ENCODE results near the gene PNMA3.
"Not testable (repeated sequence)": the region's sequence is repeated elsewhere in the genome, so short reads cannot be mapped to it uniquely, and the experiment has no call there.

PNMA3 gene

DNA sequence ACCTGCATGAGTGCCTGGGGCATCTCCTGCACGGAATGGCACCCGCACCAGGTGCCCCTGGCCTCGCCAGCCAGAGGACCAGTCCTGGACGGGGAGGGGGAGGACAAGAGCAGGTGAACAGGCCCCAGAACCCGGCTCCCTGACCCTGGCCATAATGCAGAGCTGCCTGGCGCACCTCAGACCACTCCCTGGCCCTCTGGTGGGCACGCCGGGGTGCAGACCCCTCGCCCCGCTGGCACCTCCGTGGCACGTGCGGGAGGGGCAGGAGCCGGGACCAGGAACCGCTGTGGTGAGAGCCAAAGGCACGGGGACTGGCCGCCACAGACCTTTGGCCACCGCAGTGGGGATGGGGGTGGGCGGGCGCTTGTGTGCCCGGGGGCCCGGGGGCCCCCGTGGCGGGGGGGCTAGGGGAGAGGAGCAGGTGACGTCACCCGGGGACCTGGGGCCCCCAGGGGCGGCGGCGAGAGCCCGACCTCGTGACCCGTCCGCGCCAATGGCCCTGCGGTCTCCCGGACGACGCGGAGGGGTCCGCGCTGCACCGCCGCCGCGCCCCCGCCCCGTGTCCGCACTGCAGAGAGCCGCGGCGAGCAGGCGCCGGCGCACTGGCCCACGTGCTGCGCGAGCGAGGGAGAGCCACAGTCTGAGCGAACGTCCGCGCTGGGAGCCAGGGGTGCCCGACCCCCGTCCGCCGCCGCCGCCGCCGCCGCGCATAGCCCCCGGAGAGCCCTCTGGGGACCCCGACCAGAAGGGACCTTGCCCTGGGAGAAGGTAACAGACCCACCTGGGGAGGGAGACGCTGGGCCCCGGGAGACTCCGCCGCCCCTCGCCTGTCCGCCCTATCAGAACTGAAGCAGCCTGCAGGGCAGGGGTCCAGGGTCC is at the start of gene PNMA3:
TSS of gene PNMA3 (plus strand) at position 600 of the 879 bp plus-strand sequence. CDS start 586 bp downstream, outside the sequence.
- DNase-seq: no peak

GRCh38 chrX:153017174-153017573 is 39.1 kb upstream of the PNMA3 start:
- not testable (repeated sequence) for DNase-seq

- DNase-seq: no peak
These were observed 37.1 kb upstream of the PNMA3 start for GRCh38 chrX:153019166-153019565.

GRCh38 chrX:153026501-153026900 is 29.8 kb upstream of the PNMA3 start:
- not testable (repeated sequence) for DNase-seq

GRCh38 chrX:153028487-153028886 is 27.8 kb upstream of the PNMA3 start:
- DNase-seq: not testable (repeated sequence)

GRCh38 chrX:153029162-153029561 is 27.1 kb upstream of the PNMA3 start:
- no peak for DNase-seq

GRCh38 chrX:153029875-153030274 is 26.4 kb upstream of the PNMA3 start:
- DNase-seq: no peak

- DNase-seq: no peak
These were observed 25.5 kb upstream of the PNMA3 start for GRCh38 chrX:153030801-153031200.

GRCh38 chrX:153032397-153033118 is 23.7 kb upstream of the PNMA3 start:
- DNase-seq: peak; percentile 89

DNA sequence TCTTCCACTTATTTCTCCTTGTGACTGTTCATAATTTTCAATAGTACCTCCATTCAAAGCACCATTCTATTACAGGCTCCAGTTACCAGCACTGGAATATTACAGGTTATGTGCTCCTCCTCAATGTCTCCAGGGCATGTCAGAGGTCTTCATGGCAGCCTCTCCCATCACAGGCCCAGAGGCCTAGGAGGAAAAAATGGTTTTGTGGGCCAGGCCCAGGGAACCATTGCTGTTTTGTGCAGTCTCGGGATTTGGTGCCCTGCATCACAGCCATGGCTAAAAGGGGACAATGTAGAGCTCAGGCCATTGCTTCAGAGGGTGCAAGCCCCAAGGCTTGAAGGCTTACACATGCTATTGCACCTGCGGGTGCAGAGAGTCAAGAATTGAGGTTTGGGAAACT is 7.2 kb upstream of the PNMA3 start:
- no peak for DNase-seq

GRCh38 chrX:153052534-153052933 is 3.7 kb upstream of the PNMA3 start:
- no peak for DNase-seq

DNA sequence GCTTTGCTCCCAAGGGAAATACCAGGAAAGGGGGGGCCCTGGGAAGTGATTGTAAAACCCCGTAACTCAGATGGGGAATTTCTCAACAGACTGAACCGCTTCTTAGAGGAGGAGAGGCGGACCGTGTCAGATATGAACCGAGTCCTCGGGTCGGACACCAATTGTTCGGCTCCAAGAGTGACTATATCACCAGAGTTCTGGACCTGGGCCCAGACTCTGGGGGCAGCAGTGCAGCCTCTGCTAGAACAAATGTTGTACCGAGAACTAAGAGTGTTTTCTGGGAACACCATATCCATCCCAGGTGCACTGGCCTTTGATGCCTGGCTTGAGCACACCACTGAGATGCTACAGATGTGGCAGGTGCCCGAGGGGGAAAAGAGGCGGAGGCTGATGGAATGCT is 1.0 kb downstream of the PNMA3 start:
- no peak for DNase-seq

GRCh38 chrX:153059191-153060094 is 3.2 kb downstream of the PNMA3 start:
- DNase-seq: no peak

GRCh38 chrX:153060095-153060445 is 3.8 kb downstream of the PNMA3 start:
- DNase-seq: no peak

GRCh38 chrX:153061732-153062131 is 5.5 kb downstream of the PNMA3 start:
- no peak for DNase-seq

GRCh38 chrX:153063315-153063714 is 7.0 kb downstream of the PNMA3 start:
- DNase-seq: no peak

- no peak for DNase-seq
These were observed 7.8 kb downstream of the PNMA3 start for GRCh38 chrX:153064061-153064460.

GRCh38 chrX:153065389-153065788 is 9.1 kb downstream of the PNMA3 start:
- DNase-seq: no peak

GRCh38 chrX:153066402-153066801 is 10.1 kb downstream of the PNMA3 start:
- DNase-seq: not testable (repeated sequence)

- DNase-seq: not testable (repeated sequence)
These were observed 15.8 kb downstream of the PNMA3 start, which contains the start of gene PNMA6A for GRCh38 chrX:153071909-153072583. PNMA6A (plus strand) TSS chrX:153072454; CDS start chrX:153073063, 609 bp downstream.

DNA sequence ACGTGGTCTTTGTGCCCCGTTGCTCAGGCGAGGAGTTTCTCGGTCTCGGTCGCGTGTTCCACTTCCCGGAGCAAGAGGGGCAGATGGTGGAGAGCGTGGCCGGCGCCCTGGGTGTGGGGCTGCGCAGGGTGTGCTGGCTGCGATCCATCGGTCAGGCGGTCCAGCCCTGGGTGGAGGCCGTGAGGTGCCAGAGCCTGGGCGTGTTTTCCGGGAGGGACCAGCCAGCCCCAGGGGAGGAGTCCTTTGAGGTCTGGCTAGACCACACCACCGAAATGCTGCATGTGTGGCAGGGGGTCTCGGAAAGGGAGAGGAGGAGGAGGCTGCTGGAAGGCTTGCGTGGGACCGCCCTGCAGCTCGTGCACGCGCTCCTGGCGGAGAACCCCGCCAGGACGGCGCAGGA is 17.1 kb downstream of the PNMA3 start:
- not testable (repeated sequence) for DNase-seq

DNA sequence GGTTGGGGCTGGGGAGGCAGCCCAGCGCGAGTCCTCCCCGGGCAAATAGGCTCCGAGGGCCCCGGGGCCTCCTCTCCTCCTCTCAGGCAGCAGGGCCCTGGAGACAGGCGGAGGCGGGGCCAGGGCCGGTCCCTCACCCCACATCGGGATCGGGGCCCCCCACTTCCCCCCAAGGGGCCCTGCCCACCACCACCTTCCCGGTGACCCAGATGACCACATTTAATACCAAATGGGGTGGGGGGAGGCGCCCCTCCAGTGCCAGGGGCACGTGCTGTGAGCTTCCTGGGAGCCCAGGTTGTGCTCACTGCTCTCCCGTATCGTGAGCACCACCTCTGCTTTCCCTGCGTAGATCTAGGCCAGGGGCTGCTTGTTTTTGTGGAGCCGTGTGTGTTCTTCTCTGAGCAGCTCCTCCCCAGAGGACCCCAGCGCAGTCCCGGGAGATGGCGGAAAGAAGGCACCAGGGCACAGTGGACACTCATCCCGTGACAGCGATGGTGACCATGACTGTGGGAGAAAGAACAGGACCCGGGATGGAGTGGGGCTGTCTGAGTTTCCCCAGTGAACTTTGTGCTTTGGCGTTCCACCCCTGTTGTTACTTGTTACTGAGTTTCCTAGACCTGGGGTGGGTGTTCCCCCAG is 18.1 kb downstream of the PNMA3 start:
- no peak for DNase-seq
